ENCODE measurements around the gene PRDM5. TPM values are rescaled to one million over a fixed set of nuclear protein-coding genes. Genes with fewer than 3 reads are reported as not detected.

PRDM5 gene
- total RNA-seq, 1 donor from 2014 or later, result 5.2 TPM

- DNase-seq (ENCODE audit: low read depth), result no peak
- H3K4me3 ChIP-seq (ENCODE audit: low read depth, low read length), result no peak overlapping the region
- TF ChIP-seq, protein P1, sequence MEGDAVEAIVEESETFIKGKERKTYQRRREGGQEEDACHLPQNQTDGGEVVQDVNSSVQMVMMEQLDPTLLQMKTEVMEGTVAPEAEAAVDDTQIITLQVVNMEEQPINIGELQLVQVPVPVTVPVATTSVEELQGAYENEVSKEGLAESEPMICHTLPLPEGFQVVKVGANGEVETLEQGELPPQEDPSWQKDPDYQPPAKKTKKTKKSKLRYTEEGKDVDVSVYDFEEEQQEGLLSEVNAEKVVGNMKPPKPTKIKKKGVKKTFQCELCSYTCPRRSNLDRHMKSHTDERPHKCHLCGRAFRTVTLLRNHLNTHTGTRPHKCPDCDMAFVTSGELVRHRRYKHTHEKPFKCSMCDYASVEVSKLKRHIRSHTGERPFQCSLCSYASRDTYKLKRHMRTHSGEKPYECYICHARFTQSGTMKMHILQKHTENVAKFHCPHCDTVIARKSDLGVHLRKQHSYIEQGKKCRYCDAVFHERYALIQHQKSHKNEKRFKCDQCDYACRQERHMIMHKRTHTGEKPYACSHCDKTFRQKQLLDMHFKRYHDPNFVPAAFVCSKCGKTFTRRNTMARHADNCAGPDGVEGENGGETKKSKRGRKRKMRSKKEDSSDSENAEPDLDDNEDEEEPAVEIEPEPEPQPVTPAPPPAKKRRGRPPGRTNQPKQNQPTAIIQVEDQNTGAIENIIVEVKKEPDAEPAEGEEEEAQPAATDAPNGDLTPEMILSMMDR (conservative IDR thresholded peaks at IDR 0.05; ENCODE audit: low read depth, low read length), result no peak
Observed at GRCh38 chr4:120819805-120820437, 102.6 kb downstream of the PRDM5 start.

DNA sequence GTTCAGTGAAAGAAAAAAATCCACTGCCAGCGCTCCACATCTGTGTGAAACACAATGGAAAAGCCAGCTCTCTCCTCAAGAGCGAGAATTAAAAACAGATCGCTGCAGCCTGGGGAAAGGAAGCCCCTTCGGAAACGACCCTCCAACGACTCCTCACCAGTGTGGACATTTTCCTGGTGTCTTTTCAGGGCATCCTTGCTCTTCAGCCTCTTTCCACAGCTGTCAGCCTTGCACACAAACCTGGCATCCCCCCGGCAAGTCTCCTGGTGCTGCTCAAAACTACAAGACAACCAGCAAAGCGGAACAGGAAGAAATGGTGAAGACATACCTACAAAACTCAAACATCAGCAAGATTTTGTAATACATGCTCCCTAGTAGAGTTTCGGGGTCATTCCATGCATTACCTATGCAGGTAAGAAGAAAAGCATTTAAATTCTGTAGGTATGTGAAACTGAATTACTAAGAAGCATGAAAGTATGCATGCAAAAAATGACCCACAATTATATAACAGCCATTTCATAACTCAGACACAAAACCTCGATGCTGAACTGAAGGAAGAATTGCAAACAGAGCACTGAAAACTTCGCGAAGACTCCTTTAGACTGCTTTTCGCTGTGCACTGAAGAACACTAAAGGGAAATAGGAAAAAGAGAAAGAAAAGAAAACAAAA is 106.1 kb downstream of the PRDM5 start:
- H3K4me3 ChIP-seq (ENCODE audit: low read depth, low read length), result no peak overlapping the region
- TF ChIP-seq, protein P1 (conservative IDR thresholded peaks at IDR 0.05; ENCODE audit: low read depth, low read length), result no peak
- no peak for DNase-seq (ENCODE audit: low read depth)

DNA sequence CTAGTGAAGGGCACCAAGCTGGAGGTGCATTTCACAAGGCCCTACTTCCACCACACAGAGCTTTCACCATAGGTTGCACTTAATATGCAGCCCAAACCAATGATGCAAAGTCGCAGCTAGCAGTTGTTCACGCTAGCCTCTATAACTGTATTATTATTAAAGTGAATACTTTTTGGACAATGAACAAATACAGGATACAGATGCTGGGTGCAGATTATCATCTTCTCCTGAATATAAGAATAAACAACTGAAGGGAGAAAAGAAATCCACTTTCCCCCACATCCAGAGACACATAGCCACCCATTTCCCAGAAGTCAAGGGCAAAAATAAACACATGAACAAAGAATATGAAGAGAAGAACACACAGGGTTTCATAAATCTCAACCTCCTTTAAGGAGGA is 107.2 kb downstream of the PRDM5 start:
- no peak overlapping the region for H3K4me3 ChIP-seq (ENCODE audit: low read depth, low read length)
- TF ChIP-seq, protein P1 (conservative IDR thresholded peaks at IDR 0.05; ENCODE audit: low read depth, low read length), result no peak
- no peak for DNase-seq (ENCODE audit: low read depth)

DNA sequence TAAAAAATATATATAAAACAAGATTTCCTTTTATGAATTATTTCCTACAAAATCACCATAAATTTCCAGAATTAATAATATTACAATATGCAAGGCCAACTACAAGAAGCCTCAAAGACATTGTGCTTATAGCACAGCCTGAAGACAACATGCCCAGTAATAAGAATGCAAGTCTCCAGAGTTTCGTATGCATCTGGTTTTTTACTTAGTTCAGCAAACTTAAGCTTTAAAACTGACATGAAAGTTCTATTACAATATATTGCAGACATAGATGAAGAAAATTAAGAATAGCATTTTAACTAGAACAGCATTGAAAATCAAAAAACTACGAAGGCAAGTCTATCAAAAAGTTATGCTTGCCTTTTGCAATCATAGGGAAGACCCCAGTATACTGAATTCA is 107.6 kb downstream of the PRDM5 start:
- no peak for DNase-seq (ENCODE audit: low read depth)
- no peak overlapping the region for H3K4me3 ChIP-seq (ENCODE audit: low read depth, low read length)
- TF ChIP-seq, protein P1 (conservative IDR thresholded peaks at IDR 0.05; ENCODE audit: low read depth, low read length), result no peak

GRCh38 chr4:120812216-120812615 is 110.3 kb downstream of the PRDM5 start:
- TF ChIP-seq, protein P1 (conservative IDR thresholded peaks at IDR 0.05; ENCODE audit: low read depth, low read length), result no peak
- no peak overlapping the region for H3K4me3 ChIP-seq (ENCODE audit: low read depth, low read length)
- DNase-seq (ENCODE audit: low read depth), result no peak

GRCh38 chr4:120809518-120809917 is 113.0 kb downstream of the PRDM5 start:
- no peak overlapping the region for H3K4me3 ChIP-seq (ENCODE audit: low read depth, low read length)
- no peak for DNase-seq (ENCODE audit: low read depth)
- TF ChIP-seq, protein P1 (conservative IDR thresholded peaks at IDR 0.05; ENCODE audit: low read depth, low read length), result peak; percentile 47
